H1 (cell line): ENCODE results near the gene ARMC6. TPM values are rescaled to one million over a fixed set of nuclear protein-coding genes. Genes with fewer than 3 reads are reported as not detected.
A peak's percentile ranks its signal among the peaks of the same experiment; 100 is the strongest.

ENCODE experiments used
- BRCA1 ChIP-seq: IDR thresholded peaks from 2 replicates; pipeline ENCODE4 v1.6.1; 2012; ENCODE audit warnings: low read depth, low read length, improper control_type of control experiment
- CBX5 ChIP-seq: fragments of 300-800, 300-1000 bp; sonication (generic); IDR thresholded peaks from 2 replicates; pipeline ENCODE4 v1.7.1; 2016; ENCODE audit warnings: antibody characterized with exemption, low read length, low read depth
- CHD1 ChIP-seq: IDR thresholded peaks from 2 replicates; pipeline ENCODE4 v1.6.1; 2012; ENCODE audit warnings: low read depth, low read length, improper control_type of control experiment
- CHD2 ChIP-seq: IDR thresholded peaks from 2 replicates; pipeline ENCODE4 v1.6.1; 2012; ENCODE audit warnings: low read length, improper control_type of control experiment
- CTBP2 ChIP-seq: IDR thresholded peaks from 2 replicates; pipeline ENCODE4 v1.7.0; 2011; ENCODE audit warnings: borderline replicate concordance, mild to moderate bottlenecking, moderate library complexity, mixed read lengths, low read length; ENCODE audit not compliant: insufficient read depth, insufficient read length
- EGR1 ChIP-seq: IDR thresholded peaks from 2 replicates; pipeline ENCODE4 v1.6.1; 2011; ENCODE audit warnings: low read depth, low read length, borderline replicate concordance
- EP300 ChIP-seq, 2 experiments: IDR thresholded peaks; 1 replicate in 1 of 2; 2 replicates in 1 of 2; pipeline ENCODE4 v1.6.1; 2011 to 2012; ENCODE audit warnings: low read depth in 2 of 2, low read length in 2 of 2, mild to moderate bottlenecking in 2 of 2, borderline replicate concordance in 1 of 2, inconsistent platforms in 1 of 2, moderate library complexity in 1 of 2
- GABPA ChIP-seq: IDR thresholded peaks from 2 replicates; pipeline ENCODE4 v1.6.1; 2011; ENCODE audit warnings: mild to moderate bottlenecking, low read length, moderate library complexity, borderline replicate concordance; ENCODE audit not compliant: insufficient read depth
- HDAC2 ChIP-seq, 2 experiments: fragments of 300-600 bp in 1 of 2; sonication (generic) in 1 of 2; IDR thresholded peaks; 2 replicates each; pipeline ENCODE4 v1.6.1; 2011 to 2012; ENCODE audit warnings: low read depth in 2 of 2, low read length in 2 of 2, mild to moderate bottlenecking in 2 of 2, moderate library complexity in 2 of 2, borderline replicate concordance in 1 of 2, inconsistent platforms in 1 of 2
- HDAC6 ChIP-seq: IDR thresholded peaks from one replicate; pipeline ENCODE4 v1.7.1; 2012; ENCODE audit warnings: low read depth, mild to moderate bottlenecking, inconsistent platforms, low read length, moderate library complexity
- KDM5A ChIP-seq: fragments of 200-600 bp; IDR thresholded peaks from 2 replicates; pipeline ENCODE4 v1.7.1; 2012; ENCODE audit warnings: mild to moderate bottlenecking, low read length, inconsistent platforms, mixed read lengths
- NANOG ChIP-seq: IDR thresholded peaks from 2 replicates; pipeline ENCODE4 v1.6.1; 2011; ENCODE audit warnings: low read length, low read depth, mild to moderate bottlenecking, inconsistent platforms; ENCODE audit not compliant: insufficient read depth, poor library complexity, severe bottlenecking
- POU5F1 ChIP-seq: IDR thresholded peaks from 2 replicates; pipeline ENCODE4 v1.6.1; 2011; ENCODE audit warnings: low read depth, mild to moderate bottlenecking, low read length, moderate library complexity
- RBBP5 ChIP-seq: IDR thresholded peaks from 2 replicates; pipeline ENCODE4 v1.7.1; 2012; ENCODE audit warnings: low read depth, mild to moderate bottlenecking, inconsistent platforms, low read length, moderate library complexity, borderline replicate concordance
- RNF2 ChIP-seq: fragments of 200-900, 300-1000 bp; sonication (generic); IDR thresholded peaks from 2 replicates; pipeline ENCODE4 v1.7.1; 2016; ENCODE audit warnings: borderline replicate concordance, low read depth, mild to moderate bottlenecking, antibody characterized with exemption, low read length; ENCODE audit not compliant: poor library complexity, severe bottlenecking; ENCODE audit errors: missing control alignments
- RXRA ChIP-seq: IDR thresholded peaks from 2 replicates; pipeline ENCODE4 v1.6.1; 2011; ENCODE audit warnings: low read depth, mild to moderate bottlenecking, low read length, moderate library complexity; ENCODE audit not compliant: insufficient read depth
- SIRT6 ChIP-seq: IDR thresholded peaks from one replicate; pipeline ENCODE4 v1.7.1; 2012; ENCODE audit warnings: low read length, inconsistent platforms
- SP1 ChIP-seq: IDR thresholded peaks from 2 replicates; pipeline ENCODE4 v1.6.1; 2011; ENCODE audit warnings: low read depth, low read length
- SP2 ChIP-seq: IDR thresholded peaks from 2 replicates; pipeline ENCODE4 v1.6.1; 2012; ENCODE audit warnings: mild to moderate bottlenecking, low read length, inconsistent platforms
- TAF7 ChIP-seq: optimal IDR thresholded peaks from 2 replicates; pipeline ENCODE3; 2011; ENCODE audit warnings: low read depth, mild to moderate bottlenecking, inconsistent platforms, low read length, moderate library complexity, borderline replicate concordance
- TBP ChIP-seq: IDR thresholded peaks from 2 replicates; pipeline ENCODE4 v1.6.1; 2011; ENCODE audit warnings: low read depth, low read length, improper control_type of control experiment
- TCF12 ChIP-seq: IDR thresholded peaks from 2 replicates; pipeline ENCODE4 v1.6.1; 2011; ENCODE audit warnings: low read depth, mild to moderate bottlenecking, low read length
- TEAD4 ChIP-seq: IDR thresholded peaks from 2 replicates; pipeline ENCODE4 v1.6.1; 2012; ENCODE audit warnings: low read depth, low read length, inconsistent platforms, mixed read lengths
- ZNF274 ChIP-seq: IDR thresholded peaks from 2 replicates; pipeline ENCODE4 v1.7.0; 2012; ENCODE audit warnings: low read length, borderline replicate concordance; ENCODE audit errors: extremely low read depth
- polyA plus RNA-seq, 7 experiments: library from polyadenylated mRNA; depleted of rRNA in 3 of 7; stranded (reverse) in 5 of 7; unstranded in 2 of 7; fragments of >200 nt in 5 of 7; fragments of 200-250 nt in 2 of 7; gene quantifications; 1 replicate in 5 of 7; 2 replicates in 1 of 7; 4 replicates in 1 of 7; pipeline versions ENCODE4 v1.2.1 to v1.2.3, GENCODE V29; 2011 to 2013; ENCODE audit warnings: missing spikeins in 2 of 7, mixed read lengths in 2 of 7
- total RNA-seq: library from RNA; stranded (reverse); fragmentation: NEBNext Ultra II Directional; extraction: Animal tissue kit (Norgen Biotek cat#: 25700); gene quantifications from 2 replicates; pipeline ENCODE4 v1.2.1, GENCODE V29; 2021
- TF ChIP-seq, protein P1 (sequence below): IDR thresholded peaks from 2 replicates; pipeline ENCODE4 v1.6.1; 2012; ENCODE audit warnings: inconsistent platforms

Gene ARMC6
- total and polyA plus RNA-seq, 2 of the 8 experiments (the other 6 are each of a cell fraction or from before 2014, with no cell fraction given), result 67.1 to 68.3 TPM

DNA sequence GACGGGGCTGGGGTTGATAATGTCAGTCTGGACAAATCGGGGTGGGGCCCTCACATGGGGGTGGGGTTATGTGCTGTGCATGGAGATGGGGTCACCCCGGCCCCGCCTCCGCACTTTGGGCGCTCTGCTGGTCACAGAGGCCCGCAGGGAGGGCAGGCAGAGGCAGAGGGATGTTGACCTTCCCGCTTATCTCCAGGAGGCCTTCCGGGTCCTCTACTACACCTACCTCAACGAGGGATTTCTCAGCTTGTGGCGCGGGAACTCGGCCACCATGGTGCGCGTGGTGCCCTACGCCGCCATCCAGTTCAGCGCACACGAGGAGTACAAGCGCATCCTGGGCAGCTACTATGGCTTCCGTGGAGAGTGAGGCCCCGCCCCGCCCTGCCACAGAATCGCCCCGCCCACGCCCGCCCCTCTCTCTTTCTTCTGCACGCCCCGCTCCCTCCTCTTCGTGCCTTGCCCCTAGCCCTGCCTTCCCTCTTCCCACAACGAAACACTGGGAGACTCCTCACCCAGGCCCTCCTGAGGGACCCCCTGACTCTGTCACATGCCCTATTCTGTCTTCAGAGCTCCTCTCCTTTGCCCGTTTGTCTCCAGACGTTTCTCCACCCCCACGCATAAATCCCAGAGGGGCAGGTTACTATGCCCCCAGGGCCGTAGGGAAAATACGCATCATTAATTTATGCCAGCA lies 72.1 kb downstream of the ARMC6 start (continued):
- TF ChIP-seq KDM5A (no peak), SP1 (0 out of 2 replicates have a peak, but pooled peaks have one; percentile 15), CBX5 (no peak), RBBP5 (no peak), CHD2 (no peak), RXRA (no peak), ZNF274 (no peak), SP2 (no peak), NANOG (no peak), TCF12 (no peak), HDAC2 (IDR thresholded peaks at IDR 0.05; ENCODE audit: borderline replicate concordance in 1 of 2, low read depth in 2 of 2, low read length in 2 of 2) (no peak), CHD1 (no peak), HDAC6 (no peak), EP300 (IDR thresholded peaks at IDR 0.05; ENCODE audit: borderline replicate concordance in 1 of 2, low read depth in 2 of 2, low read length in 2 of 2) (no peak), EGR1 (no peak), BRCA1 (no peak), SIRT6 (no peak), RNF2 (no peak), POU5F1 (no peak), GABPA (no peak), CTBP2 (no peak), TEAD4 (no peak), TAF7 (no peak), TBP (peak; percentile 64)
- TF ChIP-seq, protein P1, sequence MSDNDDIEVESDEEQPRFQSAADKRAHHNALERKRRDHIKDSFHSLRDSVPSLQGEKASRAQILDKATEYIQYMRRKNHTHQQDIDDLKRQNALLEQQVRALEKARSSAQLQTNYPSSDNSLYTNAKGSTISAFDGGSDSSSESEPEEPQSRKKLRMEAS, result peak; percentile 93
